Measurements from ENCODE around the gene CLSTN3.

The CLSTN3 gene

GRCh38 chr12:7205091-7205490 lies 74.9 kb downstream of the CLSTN3 start:
- in situ Hi-C loops (cut with MboI; ENCODE audit: low pct_unique_long_range_greater_than_20kb, low sequenced_read_pairs, unreplicated experiment), result no loop called here
- no peak for TF ChIP-seq CTCF (IDR thresholded peaks at IDR 0.05; ENCODE audit: extremely low read depth, insufficient read depth, missing control alignments)
- no peak for DNase-seq (ENCODE audit: low spot score)

- no peak for TF ChIP-seq CTCF (IDR thresholded peaks at IDR 0.05; ENCODE audit: extremely low read depth, insufficient read depth, missing control alignments)
- in situ Hi-C loops (cut with MboI; ENCODE audit: low pct_unique_long_range_greater_than_20kb, low sequenced_read_pairs, unreplicated experiment), result no loop called here
- DNase-seq (ENCODE audit: low spot score), result no peak
Observed at GRCh38 chr12:7206691-7207090, 76.5 kb downstream of the CLSTN3 start.

- DNase-seq (ENCODE audit: low spot score), result no peak
- in situ Hi-C loops (cut with MboI; ENCODE audit: low pct_unique_long_range_greater_than_20kb, low sequenced_read_pairs, unreplicated experiment), result no loop called here
- TF ChIP-seq CTCF (IDR thresholded peaks at IDR 0.05; ENCODE audit: extremely low read depth, insufficient read depth, missing control alignments), result no peak
Observed at GRCh38 chr12:7207866-7208625, 77.9 kb downstream of the CLSTN3 start.

Data from GM13977 (cell line).